ENCODE results near the gene MAGI1. TPM values are rescaled to one million over a fixed set of nuclear protein-coding genes. Genes with fewer than 3 reads are reported as not detected.

MAGI1 gene
- total and polyA plus RNA-seq, 2 donors (not counting 1 experiment from before 2014, with no cell fraction given), result 0.10 to 0.22 TPM

DNA sequence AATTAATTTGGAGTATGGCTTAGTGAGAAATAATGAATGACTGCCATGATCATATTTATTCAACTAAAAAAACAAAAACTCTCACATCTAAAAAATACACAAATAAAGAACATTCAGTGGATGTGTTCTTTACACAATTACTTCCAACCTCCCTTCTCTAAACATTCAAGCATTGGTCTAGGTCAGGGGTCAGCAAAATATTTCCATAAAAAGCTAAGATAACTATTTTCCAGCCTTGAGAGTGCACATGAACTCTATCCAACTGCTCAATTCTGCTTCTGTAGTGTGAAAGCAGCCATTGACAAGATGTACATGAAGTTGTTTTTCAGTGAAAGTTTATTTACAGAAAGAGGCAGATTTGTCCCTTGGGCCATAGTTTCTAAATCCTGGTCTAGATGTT is 406.3 kb downstream of the MAGI1 start:
- Histone ChIP-seq H3K4me3 (ENCODE audit: control extremely low read depth in 1 of 5, extremely low read depth in 1 of 5, insufficient read depth in 1 of 5, low read depth in 2 of 5, low read length in 4 of 5) (no peak overlapping the region), H4K20me1 (ENCODE audit: control insufficient read depth, insufficient read depth, low read length, poor library complexity, severe bottlenecking) (no peaks in the 10 kb centered on the region), H2AFZ (ENCODE audit: insufficient read depth, low read depth, low read length, poor library complexity, severe bottlenecking) (no peak overlapping the region), H3K36me3 (replicated peaks in 1 of 2; ENCODE audit: control extremely low read depth in 1 of 2, control insufficient read depth in 1 of 2, extremely low read depth in 1 of 2, insufficient read depth in 2 of 2, low read length in 1 of 2) (no peaks in the 10 kb centered on the region), H3K9ac (ENCODE audit: low read length) (no peak overlapping the region), H3K4me2 (replicated peaks; ENCODE audit: low read depth, low read length, poor library complexity, severe bottlenecking) (no peak overlapping the region), H3K79me2 (ENCODE audit: control insufficient read depth, insufficient read depth, low read length) (no peaks in the 10 kb centered on the region), H3K27me3 (replicated peaks in 1 of 4; ENCODE audit: control extremely low read depth in 1 of 4, control insufficient read depth in 3 of 4, insufficient read depth in 4 of 4, low read length in 3 of 4) (no peaks in the 10 kb centered on the region), H3K4me1 (ENCODE audit: control insufficient read depth in 2 of 2, insufficient read depth in 2 of 2, low read length in 2 of 2) (no peaks in the 10 kb centered on the region), H3K9me3 (ENCODE audit: control extremely low read depth in 1 of 3, control insufficient read depth in 2 of 3, insufficient read depth in 1 of 3, low read length in 2 of 3) (no peaks in the 10 kb centered on the region), H3K27ac (ENCODE audit: low read length in 2 of 2) (no peak overlapping the region)
- no peaks in the 10 kb centered on the region for H3K27me3 Mint-ChIP-seq
- no peak overlapping the region for H3K27ac Mint-ChIP-seq
- peaks cover 2% of the 10 kb centered on the region for H3K9me3 Mint-ChIP-seq (ENCODE audit: insufficient read depth)
- intact Hi-C loops (cut with micrococcal nuclease), result no loop called here
- H3K4me1 Mint-ChIP-seq, result no peaks in the 10 kb centered on the region
- ChIA-PET CTCF (no interaction called here), POLR2A (no interaction called here)
- ATAC-seq (ENCODE audit: low read depth) (no peak), DNase-seq (no peak)
- no peak overlapping the region for H3K4me3 Mint-ChIP-seq
- no peak for TF ChIP-seq EZH2 (IDR thresholded peaks at IDR 0.05; ENCODE audit: borderline replicate concordance, insufficient read depth, low read depth, low read length, poor library complexity, severe bottlenecking)
- TF ChIP-seq, protein P1, sequence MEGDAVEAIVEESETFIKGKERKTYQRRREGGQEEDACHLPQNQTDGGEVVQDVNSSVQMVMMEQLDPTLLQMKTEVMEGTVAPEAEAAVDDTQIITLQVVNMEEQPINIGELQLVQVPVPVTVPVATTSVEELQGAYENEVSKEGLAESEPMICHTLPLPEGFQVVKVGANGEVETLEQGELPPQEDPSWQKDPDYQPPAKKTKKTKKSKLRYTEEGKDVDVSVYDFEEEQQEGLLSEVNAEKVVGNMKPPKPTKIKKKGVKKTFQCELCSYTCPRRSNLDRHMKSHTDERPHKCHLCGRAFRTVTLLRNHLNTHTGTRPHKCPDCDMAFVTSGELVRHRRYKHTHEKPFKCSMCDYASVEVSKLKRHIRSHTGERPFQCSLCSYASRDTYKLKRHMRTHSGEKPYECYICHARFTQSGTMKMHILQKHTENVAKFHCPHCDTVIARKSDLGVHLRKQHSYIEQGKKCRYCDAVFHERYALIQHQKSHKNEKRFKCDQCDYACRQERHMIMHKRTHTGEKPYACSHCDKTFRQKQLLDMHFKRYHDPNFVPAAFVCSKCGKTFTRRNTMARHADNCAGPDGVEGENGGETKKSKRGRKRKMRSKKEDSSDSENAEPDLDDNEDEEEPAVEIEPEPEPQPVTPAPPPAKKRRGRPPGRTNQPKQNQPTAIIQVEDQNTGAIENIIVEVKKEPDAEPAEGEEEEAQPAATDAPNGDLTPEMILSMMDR (IDR thresholded peaks at IDR 0.05), result no peak

DNA sequence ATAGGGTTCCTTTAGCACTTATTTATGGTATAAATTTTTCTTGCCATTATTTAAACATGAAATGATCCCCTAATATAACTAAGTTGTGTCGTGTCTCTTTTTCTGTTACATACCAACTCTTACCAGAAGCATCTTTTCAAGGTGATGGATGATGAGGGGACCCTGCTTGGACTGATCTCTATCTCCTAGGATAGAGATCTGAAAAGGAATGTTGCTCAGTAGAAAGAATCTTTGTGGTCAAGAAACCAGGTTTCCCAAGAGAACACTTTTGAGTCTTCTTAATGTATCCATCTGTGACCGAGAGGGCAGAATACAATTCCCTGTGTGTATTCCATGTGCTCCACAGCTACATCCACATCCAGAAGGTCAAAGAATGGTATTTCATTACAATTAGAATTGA is 409.7 kb downstream of the MAGI1 start:
- Mint-ChIP-seq H3K27me3 (no peaks in the 10 kb centered on the region), H3K9me3 (ENCODE audit: insufficient read depth) (peaks cover 2% of the 10 kb centered on the region), H3K4me3 (no peak overlapping the region), H3K4me1 (no peaks in the 10 kb centered on the region), H3K27ac (no peak overlapping the region)
- CTCF ChIA-PET, result no interaction called here
- H3K27me3 ChIP-seq (replicated peaks in 1 of 4; ENCODE audit: control extremely low read depth in 1 of 4, control insufficient read depth in 3 of 4, insufficient read depth in 4 of 4, low read length in 3 of 4), result no peaks in the 10 kb centered on the region
- no peak for DNase-seq
- no peak overlapping the region for H3K4me2 ChIP-seq (replicated peaks; ENCODE audit: low read depth, low read length, poor library complexity, severe bottlenecking)
- H2AFZ ChIP-seq (ENCODE audit: insufficient read depth, low read depth, low read length, poor library complexity, severe bottlenecking), result no peak overlapping the region
- WGBS (ENCODE audit: insufficient coverage), result no CpG with 5 or more reads among the region's 2 CpGs
- no peaks in the 10 kb centered on the region for H4K20me1 ChIP-seq (ENCODE audit: control insufficient read depth, insufficient read depth, low read length, poor library complexity, severe bottlenecking)
- no peak overlapping the region for H3K4me3 ChIP-seq (ENCODE audit: control extremely low read depth in 1 of 5, extremely low read depth in 1 of 5, insufficient read depth in 1 of 5, low read depth in 2 of 5, low read length in 4 of 5)
- POLR2A ChIA-PET, result no interaction called here
- H3K79me2 ChIP-seq (ENCODE audit: control insufficient read depth, insufficient read depth, low read length), result no peaks in the 10 kb centered on the region
- no peak for TF ChIP-seq EZH2 (IDR thresholded peaks at IDR 0.05; ENCODE audit: borderline replicate concordance, insufficient read depth, low read depth, low read length, poor library complexity, severe bottlenecking)
- TF ChIP-seq, protein P1 (IDR thresholded peaks at IDR 0.05), result no peak
- no peaks in the 10 kb centered on the region for H3K9me3 ChIP-seq (ENCODE audit: control extremely low read depth in 1 of 3, control insufficient read depth in 2 of 3, insufficient read depth in 1 of 3, low read length in 2 of 3)
- no peaks in the 10 kb centered on the region for H3K36me3 ChIP-seq (replicated peaks in 1 of 2; ENCODE audit: control extremely low read depth in 1 of 2, control insufficient read depth in 1 of 2, extremely low read depth in 1 of 2, insufficient read depth in 2 of 2, low read length in 1 of 2)
- no peak overlapping the region for H3K27ac ChIP-seq (ENCODE audit: low read length in 2 of 2)
- H3K4me1 ChIP-seq (ENCODE audit: control insufficient read depth in 2 of 2, insufficient read depth in 2 of 2, low read length in 2 of 2), result no peaks in the 10 kb centered on the region
- intact Hi-C loops (cut with micrococcal nuclease), result no loop called here
- ATAC-seq (ENCODE audit: low read depth), result no peak
- H3K9ac ChIP-seq (ENCODE audit: low read length), result no peak overlapping the region
